WTC11 (cell line): ENCODE results near the gene PGAM1. TPM values are rescaled to one million over a fixed set of nuclear protein-coding genes. Genes with fewer than 3 reads are reported as not detected.

Experiments
- AR ChIP-seq: fragments of 250-450 bp; sonication (Bioruptor Pico); IDR thresholded peaks from 2 replicates; pipeline ENCODE4 v1.9.0; 2021; ENCODE audit warnings: mild to moderate bottlenecking
- ATF6 ChIP-seq: sonication (generic); formaldehyde crosslinking; IDR thresholded peaks from 2 replicates; pipeline ENCODE4 v1.8.1; 2023; ENCODE audit warnings: mild to moderate bottlenecking, missing genetic modification reagents
- CREB1 ChIP-seq: sonication (generic); formaldehyde crosslinking; IDR thresholded peaks from 2 replicates; pipeline ENCODE4 v1.8.0; 2023; ENCODE audit warnings: mild to moderate bottlenecking, missing genetic modification reagents
- CTCF ChIP-seq: fragments of 200-600 bp; IDR thresholded peaks from 2 replicates; pipeline ENCODE4 v1.8.0; 2022; ENCODE audit warnings: antibody characterized with exemption
- E2F4 ChIP-seq: sonication (generic); formaldehyde crosslinking; IDR thresholded peaks from 2 replicates; pipeline ENCODE4 v1.8.1; 2022; ENCODE audit warnings: low read depth, mild to moderate bottlenecking, moderate library complexity, missing genetic modification reagents, borderline replicate concordance
- EMX1 ChIP-seq: fragments of 250-450 bp; sonication (Bioruptor Pico); IDR thresholded peaks from 2 replicates; pipeline ENCODE4 v1.8.0; 2021; ENCODE audit warnings: mild to moderate bottlenecking
- FOXK1 ChIP-seq: sonication (generic); formaldehyde crosslinking; IDR thresholded peaks from 2 replicates; pipeline ENCODE4 v1.8.0; 2022; ENCODE audit warnings: mild to moderate bottlenecking, moderate library complexity, missing genetic modification reagents
- FOXP1 ChIP-seq: sonication (generic); formaldehyde crosslinking; IDR thresholded peaks from 2 replicates; pipeline ENCODE4 v1.8.0; 2022; ENCODE audit warnings: missing genetic modification reagents, mild to moderate bottlenecking, moderate library complexity, borderline replicate concordance
- GRHL2 ChIP-seq: fragments of 250-450 bp; sonication (Bioruptor Pico); IDR thresholded peaks from 2 replicates; pipeline ENCODE4 v1.8.0; 2022; ENCODE audit warnings: mild to moderate bottlenecking, moderate library complexity; ENCODE audit not compliant: insufficient replicate concordance, severe bottlenecking
- IRF1 ChIP-seq: sonication (generic); formaldehyde crosslinking; IDR thresholded peaks from 2 replicates; pipeline ENCODE4 v1.8.0; 2023; ENCODE audit warnings: missing genetic modification reagents
- JUN ChIP-seq: sonication (generic); formaldehyde crosslinking; IDR thresholded peaks from 2 replicates; pipeline ENCODE4 v1.8.0; 2023; ENCODE audit warnings: mild to moderate bottlenecking, missing genetic modification reagents
- NFATC4 ChIP-seq: fragments of 250-450 bp; sonication (Bioruptor Pico); IDR thresholded peaks from 2 replicates; pipeline ENCODE4 v1.9.0; 2021; ENCODE audit warnings: mild to moderate bottlenecking
- NR1H2 ChIP-seq: sonication (generic); formaldehyde crosslinking; IDR thresholded peaks from 2 replicates; pipeline ENCODE4 v1.9.0; 2021; ENCODE audit warnings: mild to moderate bottlenecking, moderate library complexity, missing genetic modification reagents
- PREB ChIP-seq: sonication (generic); formaldehyde crosslinking; IDR thresholded peaks from 2 replicates; pipeline ENCODE4 v1.8.1; 2022; ENCODE audit warnings: mild to moderate bottlenecking, missing genetic modification reagents, moderate library complexity, borderline replicate concordance
- RORB ChIP-seq: fragments of 250-450 bp; sonication (Bioruptor Pico); IDR thresholded peaks from 2 replicates; pipeline ENCODE4 v1.9.0; 2021; ENCODE audit warnings: mild to moderate bottlenecking
- SOX15 ChIP-seq: fragments of 250-450 bp; sonication (Bioruptor Pico); IDR thresholded peaks from 2 replicates; pipeline ENCODE4 v1.9.0; 2021; ENCODE audit warnings: mild to moderate bottlenecking
- TCF7 ChIP-seq: sonication (generic); formaldehyde crosslinking; IDR thresholded peaks from 2 replicates; pipeline ENCODE4 v1.8.0; 2022; ENCODE audit warnings: mild to moderate bottlenecking, low read depth, missing genetic modification reagents, moderate library complexity
- TEAD1 ChIP-seq: sonication (generic); formaldehyde crosslinking; IDR thresholded peaks from 2 replicates; pipeline ENCODE4 v1.8.0; 2022; ENCODE audit warnings: mild to moderate bottlenecking, missing genetic modification reagents
- TP53 ChIP-seq: sonication (generic); formaldehyde crosslinking; IDR thresholded peaks from 2 replicates; pipeline ENCODE4 v1.8.1; 2023; ENCODE audit warnings: mild to moderate bottlenecking, missing genetic modification reagents
- USF1 ChIP-seq: sonication (generic); formaldehyde crosslinking; IDR thresholded peaks from 2 replicates; pipeline ENCODE4 v1.8.0; 2022; ENCODE audit warnings: mild to moderate bottlenecking, missing genetic modification reagents
- USF2 ChIP-seq: sonication (generic); formaldehyde crosslinking; IDR thresholded peaks from 2 replicates; pipeline ENCODE4 v1.8.1; 2023; ENCODE audit warnings: mild to moderate bottlenecking, missing genetic modification reagents, moderate library complexity
- ZNF138 ChIP-seq: sonication (generic); formaldehyde crosslinking; conservative IDR thresholded peaks from 2 replicates; pipeline ENCODE4 v1.8.1; 2022; ENCODE audit warnings: mild to moderate bottlenecking, moderate library complexity, missing genetic modification reagents
- ZNF219 ChIP-seq: sonication (generic); formaldehyde crosslinking; IDR thresholded peaks from 2 replicates; pipeline ENCODE4 v1.8.0; 2023; ENCODE audit warnings: missing genetic modification reagents, mild to moderate bottlenecking, borderline replicate concordance
- ZNF396 ChIP-seq: fragments of 250-450 bp; sonication (Bioruptor Pico); IDR thresholded peaks from 2 replicates; pipeline ENCODE4 v1.8.0; 2021; ENCODE audit warnings: mild to moderate bottlenecking, moderate library complexity, borderline replicate concordance
- ZNF512 ChIP-seq: sonication (generic); formaldehyde crosslinking; IDR thresholded peaks from 2 replicates; pipeline ENCODE4 v1.8.1; 2022; ENCODE audit warnings: missing genetic modification reagents, borderline replicate concordance
- ZNF671 ChIP-seq: fragments of 250-450 bp; sonication (Bioruptor Pico); IDR thresholded peaks from 2 replicates; pipeline ENCODE4 v1.8.0; 2021; ENCODE audit warnings: mild to moderate bottlenecking
- total RNA-seq: library from RNA; stranded (reverse); gene quantifications from 3 replicates; pipeline ENCODE4 v1.2.3, GENCODE V29; 2021

Gene PGAM1
- total RNA-seq, 1 experiment from 2014 or later = 833 TPM

GRCh38 chr10:97425964-97426775 is at the start of gene PGAM1 (continued):
- TF ChIP-seq USF1 (CRISPR knock-in tag) (peak; percentile 37; the same call in 1 of the 2 replicates), E2F4 (CRISPR knock-in tag) (no peak), IRF1 (CRISPR knock-in tag) (no peak), ATF6 (CRISPR knock-in tag) (no peak), ZNF138 (CRISPR knock-in tag) (no peak), RORB (no peak), TP53 (CRISPR knock-in tag) (no peak), GRHL2 (no peak), ZNF219 (no peak), SOX15 (no peak), CTCF (0 out of 2 replicates have a peak, but pooled peaks have one; percentile 21), PREB (CRISPR knock-in tag) (no peak), ZNF396 (no peak), TCF7 (no peak), EMX1 (CRISPR knock-in tag) (no peak), NFATC4 (CRISPR knock-in tag) (no peak), JUN (CRISPR knock-in tag) (no peak), USF2 (CRISPR knock-in tag) (peak; percentile 25; the same call in 1 of the 2 replicates), CREB1 (CRISPR knock-in tag) (no peak), FOXP1 (CRISPR knock-in tag) (no peak), ZNF671 (CRISPR knock-in tag) (no peak), ZNF512 (CRISPR knock-in tag) (no peak), TEAD1 (CRISPR knock-in tag) (peak; percentile 23; the same call in 1 of the 2 replicates), NR1H2 (CRISPR knock-in tag) (no peak), AR (CRISPR knock-in tag) (no peak), FOXK1 (CRISPR knock-in tag) (no peak)
